Stomach (tissue), 4 donors: ENCODE measurements around the gene SAFB.

Source experiments
- POLR2A ChIP-seq, 4 donors: fragments of 450-650 bp; IDR thresholded peaks; one replicate each; pipeline ENCODE4 v1.6.1; 2016; ENCODE audit warnings: antibody characterized with exemption in 4 of 4, control low read depth in 2 of 4, mild to moderate bottlenecking in 1 of 4, moderate library complexity in 1 of 4
- TF ChIP-seq, protein P1 (sequence below), 7 experiments: fragments of 450-650 bp in 4 of 7; fragments of 200-600 bp in 3 of 7; sonication (generic) in 3 of 7; IDR thresholded peaks; one replicate each; pipeline ENCODE4 v1.5.1; 2016 to 2019; ENCODE audit warnings: antibody characterized with exemption in 7 of 7, control low read depth in 2 of 7, mild to moderate bottlenecking in 1 of 7

DNA sequence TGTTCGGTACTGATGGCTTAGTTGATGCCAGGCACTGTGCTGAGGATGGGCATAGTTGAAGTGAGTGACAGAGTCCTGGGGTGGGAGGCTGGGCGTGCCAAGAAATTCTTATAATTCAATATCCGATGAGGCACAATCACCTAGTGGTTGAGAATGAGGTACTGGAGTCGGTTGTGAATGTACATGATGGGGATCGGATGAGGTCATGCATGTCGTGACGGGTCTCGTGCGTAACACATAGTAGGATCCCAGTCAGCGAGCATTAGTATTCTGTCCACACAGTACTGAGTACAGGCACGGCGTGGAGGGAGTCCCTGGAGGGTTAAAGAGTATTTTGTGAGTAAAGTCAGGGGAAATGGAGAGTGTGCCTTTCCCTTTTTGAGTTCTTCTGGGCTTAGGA is 2.8 kb downstream of the SAFB start:
- TF ChIP-seq, protein P1, sequence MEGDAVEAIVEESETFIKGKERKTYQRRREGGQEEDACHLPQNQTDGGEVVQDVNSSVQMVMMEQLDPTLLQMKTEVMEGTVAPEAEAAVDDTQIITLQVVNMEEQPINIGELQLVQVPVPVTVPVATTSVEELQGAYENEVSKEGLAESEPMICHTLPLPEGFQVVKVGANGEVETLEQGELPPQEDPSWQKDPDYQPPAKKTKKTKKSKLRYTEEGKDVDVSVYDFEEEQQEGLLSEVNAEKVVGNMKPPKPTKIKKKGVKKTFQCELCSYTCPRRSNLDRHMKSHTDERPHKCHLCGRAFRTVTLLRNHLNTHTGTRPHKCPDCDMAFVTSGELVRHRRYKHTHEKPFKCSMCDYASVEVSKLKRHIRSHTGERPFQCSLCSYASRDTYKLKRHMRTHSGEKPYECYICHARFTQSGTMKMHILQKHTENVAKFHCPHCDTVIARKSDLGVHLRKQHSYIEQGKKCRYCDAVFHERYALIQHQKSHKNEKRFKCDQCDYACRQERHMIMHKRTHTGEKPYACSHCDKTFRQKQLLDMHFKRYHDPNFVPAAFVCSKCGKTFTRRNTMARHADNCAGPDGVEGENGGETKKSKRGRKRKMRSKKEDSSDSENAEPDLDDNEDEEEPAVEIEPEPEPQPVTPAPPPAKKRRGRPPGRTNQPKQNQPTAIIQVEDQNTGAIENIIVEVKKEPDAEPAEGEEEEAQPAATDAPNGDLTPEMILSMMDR (IDR thresholded peaks at IDR 0.05) = no peak
- TF ChIP-seq POLR2A (IDR thresholded peaks at IDR 0.05) = no peak
